SU-DHL-6 (cell line): ENCODE data around the gene ACTL6B.

Source experiments
- H2AFZ ChIP-seq: fragments of 200-600 bp; sonication (generic); 2 replicates; pipeline ENCODE4 v1.6.1; 2014; ENCODE audit warnings: low read depth, mild to moderate bottlenecking, moderate library complexity, mixed read lengths, antibody characterized with exemption, low read length; ENCODE audit not compliant: severe bottlenecking
- H3F3A ChIP-seq: fragments of 200-600 bp; shearing (Covaris generic); 2 replicates; pipeline ENCODE4 v1.6.0; 2016; ENCODE audit warnings: antibody characterized with exemption, mild to moderate bottlenecking; ENCODE audit not compliant: insufficient read depth
- H3K27ac ChIP-seq: fragments of 200-600 bp; sonication (generic); 2 replicates; pipeline ENCODE4 v1.5.1; 2016; ENCODE audit warnings: low read depth, mild to moderate bottlenecking, low read length, moderate library complexity, mixed read lengths
- H3K27me3 ChIP-seq: fragments of 200-600 bp; sonication (generic), shearing (Covaris generic); 2 replicates; pipeline ENCODE4 v1.6.0; 2014; ENCODE audit warnings: mild to moderate bottlenecking, low read length
- H3K36me3 ChIP-seq: fragments of 200-600 bp; sonication (generic); 2 replicates; pipeline ENCODE4 v1.6.1; 2014; ENCODE audit warnings: mild to moderate bottlenecking, low read length, mixed read lengths
- H3K4me2 ChIP-seq: fragments of 300-600, 200-600 bp; shearing (Covaris generic), sonication (generic); 2 replicates; pipeline ENCODE4 v1.6.0; 2014; ENCODE audit warnings: low read length, low read depth, mild to moderate bottlenecking; ENCODE audit not compliant: poor library complexity, severe bottlenecking
- H3K4me3 ChIP-seq: fragments of 200-600 bp; sonication (generic); 2 replicates; pipeline ENCODE4 v1.5.1; 2014; ENCODE audit warnings: antibody characterized with exemption, low read length, mild to moderate bottlenecking, mixed read lengths; ENCODE audit not compliant: insufficient read depth, poor library complexity, severe bottlenecking
- H3K79me2 ChIP-seq: fragments of 200-600 bp; sonication (generic); 2 replicates; pipeline ENCODE4 v1.6.1; 2014; ENCODE audit warnings: mild to moderate bottlenecking, low read length, moderate library complexity; ENCODE audit not compliant: insufficient read depth
- H3K9ac ChIP-seq: fragments of 200-600 bp; sonication (generic); 2 replicates; pipeline ENCODE4 v1.7.0; 2014; ENCODE audit warnings: mild to moderate bottlenecking, low read length
- H3K9me2 ChIP-seq: fragments of 200-600 bp; sonication (generic); replicated peaks from 2 replicates; pipeline ENCODE4 v1.6.1; 2014; ENCODE audit warnings: low read length; ENCODE audit not compliant: insufficient read depth
- H3K9me3 ChIP-seq: fragments of 200-600 bp; sonication (generic); 2 replicates; pipeline ENCODE4 v1.6.1; 2014; ENCODE audit warnings: low read length, mixed read lengths; ENCODE audit not compliant: insufficient read depth
- H4K20me1 ChIP-seq: fragments of 200-600 bp; sonication (generic); 2 replicates; pipeline ENCODE4 v1.6.1; 2014; ENCODE audit warnings: low read depth, mild to moderate bottlenecking, antibody characterized with exemption, low read length, moderate library complexity, mixed read lengths
- EZH2phosphoT487 ChIP-seq: fragments of 200-600 bp; sonication (generic), shearing (Covaris generic); conservative IDR thresholded peaks from 2 replicates; pipeline ENCODE4 v1.6.1; 2018; ENCODE audit warnings: mild to moderate bottlenecking, antibody characterized with exemption, low read length, moderate library complexity, mixed read lengths
- TF ChIP-seq, protein P1 (sequence below): fragments of 200-600 bp; sonication (generic); IDR thresholded peaks from one replicate; pipeline ENCODE4 v1.5.1; 2017; ENCODE audit warnings: antibody characterized with exemption, mild to moderate bottlenecking, low read length, moderate library complexity; ENCODE audit not compliant: insufficient read depth, poor library complexity, severe bottlenecking

Gene ACTL6B

DNA sequence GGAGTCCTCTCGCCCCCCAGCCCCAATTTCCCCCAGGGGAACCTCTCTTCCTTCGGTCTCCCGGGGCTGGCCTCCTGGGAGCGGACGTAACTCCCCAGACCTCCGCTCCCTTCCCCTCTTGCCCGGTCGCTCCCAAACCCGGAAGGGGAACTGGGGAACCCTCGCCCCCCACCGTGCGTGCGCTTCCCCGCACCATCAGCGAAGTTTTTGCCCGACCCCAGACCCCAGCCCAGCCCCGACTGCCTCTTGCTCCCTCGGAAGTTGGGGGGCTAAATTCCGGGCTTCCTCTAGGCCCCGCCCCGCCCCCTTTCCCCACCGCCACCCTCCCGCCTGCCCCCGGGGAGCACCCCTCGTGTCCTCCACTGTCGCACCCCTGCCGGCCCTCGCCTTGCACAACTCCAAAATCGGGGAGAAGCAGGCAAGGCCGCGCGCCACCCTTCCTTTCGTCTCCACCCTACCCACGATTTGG lies 17.7 kb upstream of the ACTL6B start:
- Histone ChIP-seq H3K9me2 (no peaks in the 10 kb centered on the region), H4K20me1 (no peaks in the 10 kb centered on the region; the same call in 1 of the 2 replicates), H3K9me3 (no peaks in the 10 kb centered on the region), H3K27me3 (no peaks in the 10 kb centered on the region), H3F3A (peaks cover 10% of the 10 kb centered on the region), H3K9ac (peak overlapping the region; percentile 87), H3K27ac (peak overlapping the region; percentile 70), H3K4me3 (peak overlapping the region; percentile 86), H3K79me2 (peaks cover 13% of the 10 kb centered on the region), H2AFZ (peak overlapping the region; percentile 39), H3K36me3 (no peaks in the 10 kb centered on the region), H3K4me2 (peak overlapping the region; percentile 71)
- TF ChIP-seq EZH2phosphoT487 = no peak
- TF ChIP-seq, protein P1, sequence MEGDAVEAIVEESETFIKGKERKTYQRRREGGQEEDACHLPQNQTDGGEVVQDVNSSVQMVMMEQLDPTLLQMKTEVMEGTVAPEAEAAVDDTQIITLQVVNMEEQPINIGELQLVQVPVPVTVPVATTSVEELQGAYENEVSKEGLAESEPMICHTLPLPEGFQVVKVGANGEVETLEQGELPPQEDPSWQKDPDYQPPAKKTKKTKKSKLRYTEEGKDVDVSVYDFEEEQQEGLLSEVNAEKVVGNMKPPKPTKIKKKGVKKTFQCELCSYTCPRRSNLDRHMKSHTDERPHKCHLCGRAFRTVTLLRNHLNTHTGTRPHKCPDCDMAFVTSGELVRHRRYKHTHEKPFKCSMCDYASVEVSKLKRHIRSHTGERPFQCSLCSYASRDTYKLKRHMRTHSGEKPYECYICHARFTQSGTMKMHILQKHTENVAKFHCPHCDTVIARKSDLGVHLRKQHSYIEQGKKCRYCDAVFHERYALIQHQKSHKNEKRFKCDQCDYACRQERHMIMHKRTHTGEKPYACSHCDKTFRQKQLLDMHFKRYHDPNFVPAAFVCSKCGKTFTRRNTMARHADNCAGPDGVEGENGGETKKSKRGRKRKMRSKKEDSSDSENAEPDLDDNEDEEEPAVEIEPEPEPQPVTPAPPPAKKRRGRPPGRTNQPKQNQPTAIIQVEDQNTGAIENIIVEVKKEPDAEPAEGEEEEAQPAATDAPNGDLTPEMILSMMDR = no peak

DNA sequence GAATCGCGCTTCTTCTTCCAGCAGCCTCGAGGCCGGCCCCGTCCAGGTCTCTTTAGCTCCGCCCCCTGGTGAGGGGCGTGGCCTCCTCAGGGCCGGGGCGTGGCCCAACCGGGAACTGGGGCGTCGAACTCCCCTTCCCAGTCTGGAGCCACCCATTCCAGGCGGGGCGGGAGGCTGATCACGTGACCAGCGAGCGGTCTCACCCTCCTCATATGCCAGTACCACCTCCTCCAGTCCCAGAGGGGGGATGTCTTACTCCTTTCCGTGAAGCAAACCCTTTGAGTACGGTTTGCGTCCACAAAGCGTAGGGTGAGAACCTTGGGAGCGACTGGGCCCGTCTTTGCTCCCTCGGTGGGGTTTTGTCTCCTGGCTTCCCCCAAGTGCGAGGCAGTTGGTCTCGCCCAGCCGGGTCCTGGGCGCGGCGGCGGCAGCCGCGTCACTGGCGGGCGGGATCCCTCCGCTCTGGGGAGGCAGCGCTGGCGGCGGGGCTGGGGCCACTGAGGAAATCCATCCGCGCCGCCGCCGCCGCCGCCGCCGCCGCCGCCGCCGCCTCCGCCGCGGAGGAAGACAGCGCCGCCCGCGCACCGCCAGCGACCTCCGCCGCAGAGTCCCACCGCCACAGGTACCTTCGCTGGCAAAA lies 17.2 kb upstream of the ACTL6B start, which contains the start of gene GNB2:
TSS of gene GNB2 (plus strand) at position 439 of the 640 bp plus-strand sequence. CDS start 2,526 bp downstream, outside the sequence.
- H3K9me3 ChIP-seq = no peaks in the 10 kb centered on the region
- peak within 1 kb of the TSS; percentile 52 for H2AFZ ChIP-seq
- H3K4me3 ChIP-seq = peak within 1 kb of the TSS; percentile 86
- H3K79me2 ChIP-seq = peaks cover 13% of the 10 kb centered on the region
- H3K4me2 ChIP-seq = peak within 1 kb of the TSS; percentile 71
- peak within 1 kb of the TSS; percentile 70 for H3K27ac ChIP-seq
- H3K27me3 ChIP-seq = no peaks in the 10 kb centered on the region
- TF ChIP-seq EZH2phosphoT487 = no peak
- TF ChIP-seq, protein P1 = no peak
- H3K9ac ChIP-seq = peak within 1 kb of the TSS; percentile 87
- H3K9me2 ChIP-seq = no peaks in the 10 kb centered on the region
- no peaks in the 10 kb centered on the region; the same call in 1 of the 2 replicates for H4K20me1 ChIP-seq
- no peaks in the 10 kb centered on the region for H3K36me3 ChIP-seq
- peaks cover 10% of the 10 kb centered on the region for H3F3A ChIP-seq

DNA sequence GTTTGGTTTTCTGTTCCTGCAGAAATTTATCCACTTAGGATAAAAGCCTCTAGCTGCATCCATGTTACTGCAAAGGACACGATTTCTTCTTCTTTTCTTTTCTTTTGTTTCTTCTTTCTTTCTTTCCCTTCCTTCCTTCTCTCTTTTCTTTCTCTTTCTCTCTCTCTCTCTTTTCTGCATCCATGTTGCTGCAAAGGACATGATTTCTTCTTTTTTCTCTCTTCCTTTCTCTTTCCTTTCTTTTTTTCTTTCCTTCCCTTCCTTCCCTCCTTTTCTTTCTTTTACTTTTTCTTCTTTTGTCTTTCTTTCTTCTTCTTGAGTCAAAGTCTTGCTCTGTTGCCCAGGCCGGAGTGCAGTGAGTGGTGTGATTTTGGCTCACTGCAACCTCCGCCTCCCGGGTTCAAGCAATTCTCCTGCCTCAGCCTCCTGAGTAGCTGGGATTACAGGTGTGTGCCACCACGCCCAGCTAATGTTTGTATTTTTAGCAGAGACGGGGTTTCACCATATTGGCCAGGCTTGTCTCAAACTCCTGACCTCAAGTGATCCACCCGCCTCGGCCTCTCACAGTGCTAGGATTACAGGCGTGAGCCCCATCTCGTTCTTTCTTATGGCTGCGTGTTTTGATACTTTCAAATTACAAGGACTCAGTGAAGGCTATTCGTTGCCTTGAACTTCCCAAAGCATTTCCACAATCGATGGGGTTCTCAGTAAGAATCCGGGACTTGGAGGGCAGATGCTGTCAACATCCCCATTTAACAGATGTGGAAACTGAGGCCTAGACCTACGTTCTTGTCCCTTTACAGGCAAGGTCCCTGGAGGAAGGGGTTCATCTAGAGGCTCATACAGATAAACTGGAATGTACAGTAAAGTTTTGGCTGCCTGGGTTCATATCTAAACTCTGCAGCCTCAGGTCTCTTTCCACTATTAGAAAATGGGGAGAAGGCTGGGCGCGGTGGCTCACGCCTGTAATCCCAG lies 15.4 kb upstream of the ACTL6B start:
- Histone ChIP-seq H2AFZ (no peak overlapping the region), H3K27me3 (no peaks in the 10 kb centered on the region), H3K27ac (no peak overlapping the region), H3K36me3 (no peaks in the 10 kb centered on the region), H3K9ac (no peak overlapping the region), H3F3A (peaks cover 10% of the 10 kb centered on the region), H3K9me3 (no peaks in the 10 kb centered on the region), H3K4me3 (no peak overlapping the region), H3K9me2 (no peaks in the 10 kb centered on the region), H3K79me2 (peaks cover 13% of the 10 kb centered on the region), H3K4me2 (no peak overlapping the region), H4K20me1 (no peaks in the 10 kb centered on the region; the same call in 1 of the 2 replicates)
- TF ChIP-seq, protein P1 = no peak
- TF ChIP-seq EZH2phosphoT487 = no peak
